KMS-11 (cell line): ENCODE results near the gene COBL.

Experiments
- H2AFZ ChIP-seq: fragments of 200-600 bp; sonication (generic); 2 replicates; pipeline ENCODE4 v1.6.1; 2016; ENCODE audit warnings: antibody characterized with exemption, mixed run types, low read depth
- H3K27ac ChIP-seq: fragments of 200-600 bp; sonication (generic); 2 replicates; pipeline ENCODE4 v1.6.1; 2016; ENCODE audit warnings: mild to moderate bottlenecking, mixed run types
- H3K27me3 ChIP-seq: fragments of 200-600 bp; sonication (generic); 2 replicates; pipeline ENCODE4 v1.6.1; 2017; ENCODE audit warnings: mild to moderate bottlenecking, low read depth, mixed run types, moderate library complexity; ENCODE audit not compliant: insufficient read depth
- H3K36me3 ChIP-seq: fragments of 200-600 bp; sonication (generic); 2 replicates; pipeline ENCODE4 v1.6.1; 2017; ENCODE audit warnings: mild to moderate bottlenecking, mixed run types; ENCODE audit not compliant: insufficient read depth
- H3K4me1 ChIP-seq: fragments of 200-600 bp; sonication (generic); 2 replicates; pipeline ENCODE4 v1.6.1; 2016; ENCODE audit warnings: mild to moderate bottlenecking, low read depth, mixed run types; ENCODE audit not compliant: poor library complexity, severe bottlenecking
- H3K4me2 ChIP-seq: fragments of 200-600 bp; sonication (generic); 2 replicates; pipeline ENCODE4 v1.7.0; 2016; ENCODE audit warnings: mild to moderate bottlenecking, mixed run types
- H3K4me3 ChIP-seq: fragments of 200-600 bp; sonication (generic); IDR thresholded peaks from 2 replicates; pipeline ENCODE4 v1.6.1; 2017; ENCODE audit warnings: low read depth, low read length, mixed read lengths; ENCODE audit not compliant: insufficient read depth
- H3K79me2 ChIP-seq: fragments of 200-600 bp; sonication (generic); 2 replicates; pipeline ENCODE4 v1.6.1; 2016; ENCODE audit warnings: low read depth, mixed run types; ENCODE audit not compliant: insufficient read depth
- H3K9ac ChIP-seq: fragments of 200-600 bp; sonication (generic); 2 replicates; pipeline ENCODE4 v1.6.1; 2016; ENCODE audit warnings: mild to moderate bottlenecking, mixed run types
- H4K20me1 ChIP-seq: fragments of 200-600 bp; sonication (generic); 2 replicates; pipeline ENCODE4 v1.6.1; 2016; ENCODE audit warnings: mild to moderate bottlenecking, mixed run types; ENCODE audit not compliant: insufficient read depth
- CTCF ChIP-seq: fragments of 200-600 bp; sonication (generic); conservative IDR thresholded peaks from 2 replicates; pipeline ENCODE4 v1.6.1; 2017; ENCODE audit warnings: low read depth, mild to moderate bottlenecking, antibody characterized with exemption, low read length, moderate library complexity, mixed read lengths

The COBL gene

GRCh38 chr7:51175992-51176388 lies 140.6 kb downstream of the COBL start:
- Histone ChIP-seq H4K20me1 (no peaks in the 10 kb centered on the region), H2AFZ (no peak overlapping the region), H3K27me3 (no peaks in the 10 kb centered on the region), H3K79me2 (no peaks in the 10 kb centered on the region), H3K4me1 (no peaks in the 10 kb centered on the region), H3K4me2 (no peak overlapping the region), H3K36me3 (no peaks in the 10 kb centered on the region), H3K27ac (no peak overlapping the region), H3K9ac (no peak overlapping the region), H3K4me3 (no peak overlapping the region)
- no peak for TF ChIP-seq CTCF

- Histone ChIP-seq H2AFZ (no peak overlapping the region), H3K36me3 (no peaks in the 10 kb centered on the region), H3K27ac (no peak overlapping the region), H3K4me1 (no peaks in the 10 kb centered on the region), H3K79me2 (no peaks in the 10 kb centered on the region), H4K20me1 (no peaks in the 10 kb centered on the region), H3K27me3 (no peaks in the 10 kb centered on the region), H3K4me2 (no peak overlapping the region), H3K4me3 (no peak overlapping the region), H3K9ac (no peak overlapping the region)
- TF ChIP-seq CTCF, result no peak
Observed at GRCh38 chr7:51175316-51175991, 141.2 kb downstream of the COBL start.

- TF ChIP-seq CTCF, result no peak
- Histone ChIP-seq H3K27ac (no peak overlapping the region), H3K9ac (no peak overlapping the region), H3K36me3 (no peaks in the 10 kb centered on the region), H3K79me2 (no peaks in the 10 kb centered on the region), H3K4me2 (no peak overlapping the region), H2AFZ (no peak overlapping the region), H3K4me3 (no peak overlapping the region), H3K4me1 (no peaks in the 10 kb centered on the region), H3K27me3 (no peaks in the 10 kb centered on the region), H4K20me1 (no peaks in the 10 kb centered on the region)
Observed at GRCh38 chr7:51165337-51165736, 151.3 kb downstream of the COBL start.

GRCh38 chr7:51162724-51163329 lies 153.8 kb downstream of the COBL start:
- no peaks in the 10 kb centered on the region for H3K36me3 ChIP-seq
- peak; percentile 93 for TF ChIP-seq CTCF
- no peak overlapping the region for H2AFZ ChIP-seq
- H3K9ac ChIP-seq, result no peak overlapping the region
- no peaks in the 10 kb centered on the region for H3K27me3 ChIP-seq
- H4K20me1 ChIP-seq, result no peaks in the 10 kb centered on the region
- no peak overlapping the region for H3K27ac ChIP-seq
- no peak overlapping the region for H3K4me3 ChIP-seq
- H3K4me2 ChIP-seq, result no peak overlapping the region
- no peaks in the 10 kb centered on the region for H3K4me1 ChIP-seq
- H3K79me2 ChIP-seq, result no peaks in the 10 kb centered on the region
